Gastroesophageal sphincter (tissue), 3 donors: ENCODE data around the gene MEF2C.

ENCODE experiments used
- CTCF ChIP-seq, 4 experiments: fragments of 200-600 bp in 2 of 4; fragments of 450-650 bp in 2 of 4; sonication (generic) in 1 of 4; IDR thresholded peaks; one replicate each; pipeline ENCODE4 v1.5.1; 2017 to 2019; ENCODE audit warnings: antibody characterized with exemption in 4 of 4, mild to moderate bottlenecking in 2 of 4, moderate library complexity in 2 of 4
- EP300 ChIP-seq: sonication (generic); formaldehyde crosslinking; IDR thresholded peaks from one replicate; pipeline ENCODE4 v1.6.1; 2017; ENCODE audit warnings: antibody characterized with exemption, mild to moderate bottlenecking
- POLR2A ChIP-seq, 2 donors: fragments of 450-650 bp; IDR thresholded peaks; one replicate each; pipeline ENCODE4 v1.6.1; 2017; ENCODE audit warnings: antibody characterized with exemption in 2 of 2, mild to moderate bottlenecking in 2 of 2, moderate library complexity in 1 of 2

- TF ChIP-seq POLR2A (IDR thresholded peaks at IDR 0.05) (no peak), CTCF (IDR thresholded peaks at IDR 0.05) (no peak), EP300 (no peak)
Measured at GRCh38 chr5:88770276-88771257, 112.4 kb downstream of the MEF2C start.
